PC-9 (cell line): ENCODE results near the gene SLC43A1. TPM values are rescaled to one million over a fixed set of nuclear protein-coding genes. Genes with fewer than 3 reads are reported as not detected.

Experiments used
- BruUV-seq: library from RNA; stranded (reverse); fragments of 400-500 nt; replicated peaks from 2 replicates; lab custom pipeline; 2021; lab: Mats Ljungman, UMichigan
- CTCF ChIA-PET: fragments of 300-600 bp; sonication (Branson Sonifier 250); formaldehyde crosslinking; loops from one replicate; lab custom pipeline; 2022; ENCODE audit warnings: antibody characterized with exemption; lab: Charles Lee
- POLR2A ChIA-PET: fragments of 300-600 bp; sonication (Branson Sonifier 250); formaldehyde crosslinking; loops from one replicate; lab custom pipeline; 2022; ENCODE audit warnings: antibody characterized with exemption; ENCODE audit not compliant: unreplicated experiment; lab: Charles Lee
- DNase-seq, 2 experiments: peaks; one replicate each; pipeline versions ENCODE4 v3.0.0 to v3.0.0-alpha.2; 2015 to 2022; ENCODE audit warnings: mixed read lengths in 1 of 2
- H2AFZ ChIP-seq: fragments of 200-600 bp; sonication (generic); 2 replicates; pipeline ENCODE4 v1.8.1; 2017; ENCODE audit warnings: antibody characterized with exemption
- H3F3A ChIP-seq: fragments of 200-600 bp; sonication (generic); 2 replicates; pipeline ENCODE4 v1.8.1; 2017; ENCODE audit warnings: antibody characterized with exemption, mild to moderate bottlenecking, low read depth; ENCODE audit not compliant: insufficient read depth
- H3K27ac ChIP-seq: fragments of 200-600 bp; sonication (generic); 2 replicates; pipeline ENCODE4 v1.6.1; 2016; ENCODE audit warnings: mixed run types
- H3K27me3 ChIP-seq: fragments of 200-600 bp; sonication (generic); 2 replicates; pipeline ENCODE4 v1.6.1; 2016; ENCODE audit warnings: low read depth, mixed run types; ENCODE audit not compliant: insufficient read depth
- H3K36me3 ChIP-seq: fragments of 200-600 bp; sonication (generic); 2 replicates; pipeline ENCODE4 v1.6.1; 2016; ENCODE audit warnings: low read depth, mixed run types
- H3K4me1 ChIP-seq: fragments of 200-600 bp; sonication (generic); replicated peaks from 2 replicates; pipeline ENCODE4 v1.6.1; 2016; ENCODE audit warnings: mixed run types; ENCODE audit not compliant: insufficient read depth
- H3K4me2 ChIP-seq: fragments of 200-600 bp; sonication (generic); 2 replicates; pipeline ENCODE4 v1.6.1; 2017; ENCODE audit warnings: mixed run types
- H3K4me3 ChIP-seq: fragments of 200-600 bp; sonication (generic); 2 replicates; pipeline ENCODE4 v1.6.1; 2016; ENCODE audit warnings: mixed run types
- H3K79me2 ChIP-seq: fragments of 200-600 bp; sonication (generic); 2 replicates; pipeline ENCODE4 v1.6.1; 2017; ENCODE audit warnings: low read depth, mixed run types
- H3K9me2 ChIP-seq: fragments of 200-600 bp; sonication (generic); 2 replicates; pipeline ENCODE4 v1.8.1; 2017; ENCODE audit warnings: mild to moderate bottlenecking; ENCODE audit not compliant: insufficient read depth
- H3K9me3 ChIP-seq: fragments of 200-600 bp; sonication (generic); 2 replicates; pipeline ENCODE4 v1.8.1; 2016; ENCODE audit warnings: low read depth; ENCODE audit not compliant: insufficient read depth
- H4K20me1 ChIP-seq: fragments of 200-600 bp; sonication (generic); 2 replicates; pipeline ENCODE4 v1.8.1; 2017; ENCODE audit not compliant: insufficient read depth
- EZH2 ChIP-seq: fragments of 200-600 bp; sonication (generic); IDR thresholded peaks from 2 replicates; pipeline ENCODE4 v1.8.0; 2017; ENCODE audit warnings: antibody characterized with exemption, low read depth
- intact Hi-C: fragments of 100-400 bp; cut with micrococcal nuclease; formaldehyde crosslinking; loops from one replicate; pipeline ENCODE4 v1.10.0; 2022; ENCODE audit not compliant: unreplicated experiment
- total RNA-seq: library from RNA; stranded (reverse); gene quantifications from 2 replicates; pipeline ENCODE4 v1.2.3, GENCODE V29; 2021
- TF ChIP-seq, protein P1 (sequence below): fragments of 200-600 bp; sonication (generic); conservative IDR thresholded peaks from 2 replicates; pipeline ENCODE4 v1.6.1; 2017; ENCODE audit warnings: mixed run types, antibody characterized with exemption, mild to moderate bottlenecking, moderate library complexity

The SLC43A1 gene
- total RNA-seq, 1 experiment from 2014 or later: 4.0 TPM

- no TSS peak for BruUV-seq
- POLR2A ChIA-PET: no interaction called here
Measured at GRCh38 chr11:57499413-57499982, 16.0 kb downstream of the SLC43A1 start.

GRCh38 chr11:57498540-57498939 is 17.0 kb downstream of the SLC43A1 start:
- intact Hi-C loops: no loop called here

More at GRCh38 chr11:57499413-57499982, 16.0 kb downstream of the SLC43A1 start:
- DNase-seq: peak; percentile 78 to 96
- H2AFZ ChIP-seq: peak overlapping the region; percentile 76
- peaks cover 27% of the 10 kb centered on the region for H3F3A ChIP-seq
- no peaks in the 10 kb centered on the region for H3K79me2 ChIP-seq
- H3K4me2 ChIP-seq: peak overlapping the region; percentile 93
- H3K9me2 ChIP-seq: no peaks in the 10 kb centered on the region
- TF ChIP-seq EZH2: no peak
- TF ChIP-seq, protein P1, sequence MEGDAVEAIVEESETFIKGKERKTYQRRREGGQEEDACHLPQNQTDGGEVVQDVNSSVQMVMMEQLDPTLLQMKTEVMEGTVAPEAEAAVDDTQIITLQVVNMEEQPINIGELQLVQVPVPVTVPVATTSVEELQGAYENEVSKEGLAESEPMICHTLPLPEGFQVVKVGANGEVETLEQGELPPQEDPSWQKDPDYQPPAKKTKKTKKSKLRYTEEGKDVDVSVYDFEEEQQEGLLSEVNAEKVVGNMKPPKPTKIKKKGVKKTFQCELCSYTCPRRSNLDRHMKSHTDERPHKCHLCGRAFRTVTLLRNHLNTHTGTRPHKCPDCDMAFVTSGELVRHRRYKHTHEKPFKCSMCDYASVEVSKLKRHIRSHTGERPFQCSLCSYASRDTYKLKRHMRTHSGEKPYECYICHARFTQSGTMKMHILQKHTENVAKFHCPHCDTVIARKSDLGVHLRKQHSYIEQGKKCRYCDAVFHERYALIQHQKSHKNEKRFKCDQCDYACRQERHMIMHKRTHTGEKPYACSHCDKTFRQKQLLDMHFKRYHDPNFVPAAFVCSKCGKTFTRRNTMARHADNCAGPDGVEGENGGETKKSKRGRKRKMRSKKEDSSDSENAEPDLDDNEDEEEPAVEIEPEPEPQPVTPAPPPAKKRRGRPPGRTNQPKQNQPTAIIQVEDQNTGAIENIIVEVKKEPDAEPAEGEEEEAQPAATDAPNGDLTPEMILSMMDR: no peak
- CTCF ChIA-PET: no interaction called here
- peak overlapping the region; percentile 52 for H3K4me3 ChIP-seq
- no peaks in the 10 kb centered on the region for H4K20me1 ChIP-seq
- H3K9me3 ChIP-seq: no peaks in the 10 kb centered on the region
- H3K36me3 ChIP-seq: no peaks in the 10 kb centered on the region
- no peaks in the 10 kb centered on the region for H3K27me3 ChIP-seq
- peaks cover 58% of the 10 kb centered on the region for H3K4me1 ChIP-seq
- H3K27ac ChIP-seq: no peak overlapping the region
- intact Hi-C loops: no loop called here

GRCh38 chr11:57497303-57498247 is 17.9 kb downstream of the SLC43A1 start:
- CTCF ChIA-PET: interaction anchor here (0.6 kb wide), 1 partner anchor 11 kb away, joined by 4 read pairs; no protein-coding TSS in a partner anchor
- H3K27ac ChIP-seq: no peak overlapping the region
- BruUV-seq: no TSS peak
- H3K79me2 ChIP-seq: no peaks in the 10 kb centered on the region
- no peak overlapping the region for H3K4me2 ChIP-seq
- POLR2A ChIA-PET: interaction anchor here (0.6 kb wide), 1 partner anchor 281 kb away, joined by 5 read pairs; no protein-coding TSS in a partner anchor
- H3K9me3 ChIP-seq: no peaks in the 10 kb centered on the region
- H2AFZ ChIP-seq: no peak overlapping the region
- no peaks in the 10 kb centered on the region for H3K9me2 ChIP-seq
- no peak for DNase-seq
- peaks cover 18% of the 10 kb centered on the region for H3F3A ChIP-seq
- no peaks in the 10 kb centered on the region for H3K27me3 ChIP-seq
- no peak for TF ChIP-seq EZH2
- TF ChIP-seq, protein P1: no peak
- H3K36me3 ChIP-seq: no peaks in the 10 kb centered on the region
- H4K20me1 ChIP-seq: no peaks in the 10 kb centered on the region
- peaks cover 62% of the 10 kb centered on the region for H3K4me1 ChIP-seq
- intact Hi-C loops: no loop called here
- no peak overlapping the region for H3K4me3 ChIP-seq

More at GRCh38 chr11:57498540-57498939, 17.0 kb downstream of the SLC43A1 start:
- no peaks in the 10 kb centered on the region for H3K9me2 ChIP-seq
- BruUV-seq: no TSS peak
- H2AFZ ChIP-seq: no peak overlapping the region
- POLR2A ChIA-PET: interaction anchor here (0.6 kb wide), 1 partner anchor 18 kb away, joined by 3 read pairs; no protein-coding TSS in a partner anchor
- no peaks in the 10 kb centered on the region for H3K27me3 ChIP-seq
- H3K27ac ChIP-seq: no peak overlapping the region
- no peak for DNase-seq
- H3K36me3 ChIP-seq: no peaks in the 10 kb centered on the region
- H3K9me3 ChIP-seq: no peaks in the 10 kb centered on the region
- CTCF ChIA-PET: no interaction called here
- TF ChIP-seq, protein P1: no peak
- TF ChIP-seq EZH2: no peak
- H3K4me3 ChIP-seq: no peak overlapping the region
- H4K20me1 ChIP-seq: no peaks in the 10 kb centered on the region
- no peaks in the 10 kb centered on the region for H3K79me2 ChIP-seq
- H3K4me2 ChIP-seq: no peak overlapping the region
- H3K4me1 ChIP-seq: peaks cover 66% of the 10 kb centered on the region
- H3F3A ChIP-seq: peaks cover 27% of the 10 kb centered on the region
